Ishikawa (cell line): ENCODE measurements around the gene CLASP1.

Experiments used
- CREB1 ChIP-seq: IDR thresholded peaks from 2 replicates; pipeline ENCODE4 v1.6.1; 2012; ENCODE audit warnings: low read depth
- EP300 ChIP-seq: IDR thresholded peaks from 2 replicates; pipeline ENCODE4 v1.6.1; 2012; ENCODE audit warnings: borderline replicate concordance
- FOXM1 ChIP-seq: IDR thresholded peaks from 2 replicates; pipeline ENCODE4 v1.6.1; 2012; ENCODE audit warnings: low read depth, borderline replicate concordance
- RAD21 ChIP-seq: IDR thresholded peaks from 2 replicates; pipeline ENCODE4 v1.6.1; 2012; ENCODE audit warnings: low read depth
- REST ChIP-seq: IDR thresholded peaks from 2 replicates; pipeline ENCODE4 v1.6.1; 2012; ENCODE audit warnings: low read depth, mild to moderate bottlenecking
- TAF1 ChIP-seq: IDR thresholded peaks from 2 replicates; pipeline ENCODE4 v1.6.1; 2012; ENCODE audit warnings: low read depth, mild to moderate bottlenecking
- USF1 ChIP-seq: IDR thresholded peaks from 2 replicates; pipeline ENCODE4 v1.6.1; 2012
- YY1 ChIP-seq: IDR thresholded peaks from 2 replicates; pipeline ENCODE4 v1.6.1; 2012; ENCODE audit warnings: low read depth

GRCh38 chr2:121295911-121296650 is 353.2 kb downstream of the CLASP1 start:
- TF ChIP-seq CREB1 (no peak), EP300 (no peak), REST (no peak), TAF1 (no peak), RAD21 (no peak), FOXM1 (no peak), YY1 (no peak), USF1 (no peak)
